ENCODE measurements around the gene TCIRG1.
"Not testable (repeated sequence)": the region's sequence is repeated elsewhere in the genome, so short reads cannot be mapped to it uniquely, and the experiment has no call there.

The TCIRG1 gene

GRCh38 chr11:68089679-68090078, 50.9 kb downstream of the TCIRG1 start:
- no peak for TF ChIP-seq CTCF (IDR thresholded peaks at IDR 0.05)
- Histone ChIP-seq H3K27me3 (no peaks in the 10 kb centered on the region), H3K27ac (no peak overlapping the region), H3K36me3 (no peaks in the 10 kb centered on the region), H3K9me3 (no peaks in the 10 kb centered on the region), H3K4me1 (no peaks in the 10 kb centered on the region), H3K4me3 (no peak overlapping the region)
- DNase-seq: no peak
- intact Hi-C loops (cut with DNase I; ENCODE audit: low total_unique reads): no loop called here

- Histone ChIP-seq H3K27ac (no peak overlapping the region), H3K9me3 (no peaks in the 10 kb centered on the region), H3K27me3 (no peaks in the 10 kb centered on the region), H3K4me1 (no peaks in the 10 kb centered on the region), H3K4me3 (no peak overlapping the region), H3K36me3 (no peaks in the 10 kb centered on the region)
- DNase-seq: no peak
- no peak for TF ChIP-seq CTCF (IDR thresholded peaks at IDR 0.05)
- intact Hi-C loops (cut with DNase I; ENCODE audit: low total_unique reads): no loop called here
Measured at GRCh38 chr11:68090287-68090686, 51.5 kb downstream of the TCIRG1 start.

GRCh38 chr11:68090706-68091105, 51.9 kb downstream of the TCIRG1 start:
- no peak for TF ChIP-seq CTCF (IDR thresholded peaks at IDR 0.05)
- Histone ChIP-seq H3K27ac (no peak overlapping the region), H3K9me3 (no peaks in the 10 kb centered on the region), H3K27me3 (no peaks in the 10 kb centered on the region), H3K36me3 (no peaks in the 10 kb centered on the region), H3K4me3 (no peak overlapping the region), H3K4me1 (no peaks in the 10 kb centered on the region)
- no peak for DNase-seq
- intact Hi-C loops (cut with DNase I; ENCODE audit: low total_unique reads): no loop called here

DNA sequence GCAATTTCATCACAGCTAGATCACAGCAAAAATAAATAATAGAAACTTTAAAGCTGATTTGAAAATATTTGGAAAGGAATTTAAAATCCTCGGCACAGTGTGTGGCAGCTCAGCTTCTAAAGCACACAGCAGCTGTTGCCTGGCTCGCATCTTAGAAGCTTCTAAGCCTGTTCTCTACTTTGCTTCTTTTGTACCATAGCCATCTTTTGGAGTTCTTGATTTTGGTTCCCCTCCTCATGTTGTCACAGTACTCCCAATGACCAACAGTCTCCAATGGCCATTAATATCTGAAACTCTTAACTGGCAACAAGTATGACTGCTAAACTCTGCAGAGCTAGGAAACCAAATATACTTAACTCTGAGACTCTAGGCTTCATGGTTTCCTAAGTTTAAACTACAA, 53.6 kb downstream of the TCIRG1 start:
- H3K27me3 ChIP-seq: no peaks in the 10 kb centered on the region
- DNase-seq: no peak
- H3K4me1 ChIP-seq: no peaks in the 10 kb centered on the region
- TF ChIP-seq CTCF (IDR thresholded peaks at IDR 0.05): no peak
- H3K36me3 ChIP-seq: no peaks in the 10 kb centered on the region
- H3K9me3 ChIP-seq: no peaks in the 10 kb centered on the region
- H3K4me3 ChIP-seq: no peak overlapping the region
- no peak overlapping the region for H3K27ac ChIP-seq
- intact Hi-C loops (cut with DNase I; ENCODE audit: low total_unique reads): no loop called here

GRCh38 chr11:68092946-68093345, 54.1 kb downstream of the TCIRG1 start:
- H3K27me3 ChIP-seq; H3K27ac ChIP-seq; H3K4me3 ChIP-seq; DNase-seq; H3K36me3 ChIP-seq; intact Hi-C loops (cut with DNase I; ENCODE audit: low total_unique reads); H3K9me3 ChIP-seq; H3K4me1 ChIP-seq: not testable (repeated sequence)

GRCh38 chr11:68093565-68093964, 54.7 kb downstream of the TCIRG1 start:
- H3K27ac ChIP-seq: no peak overlapping the region
- TF ChIP-seq CTCF (IDR thresholded peaks at IDR 0.05): no peak
- no peaks in the 10 kb centered on the region for H3K36me3 ChIP-seq
- no peaks in the 10 kb centered on the region for H3K4me1 ChIP-seq
- no peak overlapping the region for H3K4me3 ChIP-seq
- H3K27me3 ChIP-seq: no peaks in the 10 kb centered on the region
- no peaks in the 10 kb centered on the region for H3K9me3 ChIP-seq
- DNase-seq: no peak
- intact Hi-C loops (cut with DNase I; ENCODE audit: low total_unique reads): no loop called here

Data from tibial artery (tissue), 4 donors.